SK-N-SH treated with all-trans-retinoic acid at 6 μM for 48 hours (cell line): ENCODE data around the gene CRHR2.

ENCODE experiments used
- ATAC-seq: fragments of 200-7000 bp; cut with Tn5 transposase; 3 replicates; pipeline ENCODE4 v1.9.1; 2020; ENCODE audit warnings: mild to moderate bottlenecking, moderate library complexity
- ARNTL ChIP-seq: fragments of 450-650 bp; formaldehyde crosslinking; IDR thresholded peaks from 2 replicates; pipeline ENCODE4 v1.5.0; 2020; ENCODE audit warnings: low read depth, mild to moderate bottlenecking, moderate library complexity, borderline replicate concordance
- CREB5 ChIP-seq: fragments of 250-450 bp; sonication (Bioruptor Pico); IDR thresholded peaks from 2 replicates; pipeline ENCODE4 v1.5.1; 2020; ENCODE audit warnings: low read depth, mild to moderate bottlenecking, moderate library complexity
- CSDC2 ChIP-seq: fragments of 250-450 bp; sonication (Bioruptor Pico); IDR thresholded peaks from 2 replicates; pipeline ENCODE4 v1.5.0; 2020; ENCODE audit warnings: mild to moderate bottlenecking, moderate library complexity
- ESRRG ChIP-seq: fragments of 250-450 bp; sonication (Bioruptor Pico); IDR thresholded peaks from 2 replicates; pipeline ENCODE4 v1.6.1; 2021; ENCODE audit warnings: mild to moderate bottlenecking
- OSR1 ChIP-seq: fragments of 250-450 bp; sonication (Bioruptor Pico); IDR thresholded peaks from 2 replicates; pipeline ENCODE4 v1.8.0; 2022; ENCODE audit warnings: moderate library complexity, mild to moderate bottlenecking, inconsistent platforms
- PATZ1 ChIP-seq: fragments of 250-450 bp; sonication (Bioruptor Pico); IDR thresholded peaks from 2 replicates; pipeline ENCODE4 v1.8.0; 2020; ENCODE audit warnings: mild to moderate bottlenecking, moderate library complexity, borderline replicate concordance
- TOX ChIP-seq: fragments of 250-450 bp; sonication (Bioruptor Pico); IDR thresholded peaks from 2 replicates; pipeline ENCODE4 v1.8.0; 2021; ENCODE audit warnings: mild to moderate bottlenecking, moderate library complexity, borderline replicate concordance
- TSHZ2 ChIP-seq: fragments of 250-450 bp; sonication (Bioruptor Pico); IDR thresholded peaks from 2 replicates; pipeline ENCODE4 v1.5.0; 2020; ENCODE audit warnings: mild to moderate bottlenecking, moderate library complexity
- ZFP3 ChIP-seq: fragments of 250-450 bp; sonication (Bioruptor Pico); IDR thresholded peaks from 2 replicates; pipeline ENCODE4 v1.5.0; 2020; ENCODE audit warnings: mild to moderate bottlenecking, moderate library complexity
- ZFP30 ChIP-seq: fragments of 450-650 bp; formaldehyde crosslinking; IDR thresholded peaks from 2 replicates; pipeline ENCODE4 v1.5.0; 2022; ENCODE audit warnings: mild to moderate bottlenecking, moderate library complexity
- ZNF565 ChIP-seq: fragments of 450-650 bp; formaldehyde crosslinking; conservative IDR thresholded peaks from 2 replicates; pipeline ENCODE4 v1.5.0; 2020; ENCODE audit warnings: low read depth, mild to moderate bottlenecking, moderate library complexity
- ZNF70 ChIP-seq: fragments of 450-650 bp; formaldehyde crosslinking; IDR thresholded peaks from 2 replicates; pipeline ENCODE4 v1.5.0; 2020; ENCODE audit warnings: mild to moderate bottlenecking, moderate library complexity
- ZNF8 ChIP-seq: fragments of 450-650 bp; formaldehyde crosslinking; IDR thresholded peaks from 2 replicates; pipeline ENCODE4 v1.5.0; 2020; ENCODE audit warnings: mild to moderate bottlenecking, moderate library complexity
- TF ChIP-seq, protein P1 (sequence below): fragments of 250-450 bp; sonication (Bioruptor Pico); IDR thresholded peaks from 2 replicates; pipeline ENCODE4 v1.5.1; 2021; ENCODE audit warnings: mild to moderate bottlenecking, moderate library complexity

Gene CRHR2

DNA sequence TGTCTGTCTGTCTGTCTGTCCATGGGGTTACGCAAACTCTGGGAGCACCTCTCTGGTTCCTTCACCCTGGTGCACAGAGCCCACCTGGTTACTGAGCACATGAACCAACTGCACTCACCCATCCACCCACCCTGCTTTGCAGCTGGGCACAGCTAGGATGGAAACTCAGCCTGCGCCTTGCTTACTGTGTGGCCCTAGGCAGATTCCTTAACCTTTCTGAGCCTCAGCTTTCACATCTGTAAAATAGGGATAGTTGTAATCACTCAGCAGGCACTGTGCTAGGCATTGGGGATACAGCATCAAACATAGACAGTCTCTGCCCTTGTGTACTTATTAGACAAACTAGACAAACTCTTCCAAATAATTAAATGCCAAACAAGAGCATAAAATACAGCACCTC, 47.8 kb upstream of the CRHR2 start:
- TF ChIP-seq ZNF8 (CRISPR knock-in tag): no peak
- no peak for TF ChIP-seq ZNF565
- TF ChIP-seq ESRRG (CRISPR knock-in tag): no peak
- no peak for TF ChIP-seq TSHZ2 (CRISPR knock-in tag)
- no peak for TF ChIP-seq CSDC2 (CRISPR knock-in tag)
- no peak for TF ChIP-seq CREB5 (CRISPR knock-in tag)
- TF ChIP-seq, protein P1, sequence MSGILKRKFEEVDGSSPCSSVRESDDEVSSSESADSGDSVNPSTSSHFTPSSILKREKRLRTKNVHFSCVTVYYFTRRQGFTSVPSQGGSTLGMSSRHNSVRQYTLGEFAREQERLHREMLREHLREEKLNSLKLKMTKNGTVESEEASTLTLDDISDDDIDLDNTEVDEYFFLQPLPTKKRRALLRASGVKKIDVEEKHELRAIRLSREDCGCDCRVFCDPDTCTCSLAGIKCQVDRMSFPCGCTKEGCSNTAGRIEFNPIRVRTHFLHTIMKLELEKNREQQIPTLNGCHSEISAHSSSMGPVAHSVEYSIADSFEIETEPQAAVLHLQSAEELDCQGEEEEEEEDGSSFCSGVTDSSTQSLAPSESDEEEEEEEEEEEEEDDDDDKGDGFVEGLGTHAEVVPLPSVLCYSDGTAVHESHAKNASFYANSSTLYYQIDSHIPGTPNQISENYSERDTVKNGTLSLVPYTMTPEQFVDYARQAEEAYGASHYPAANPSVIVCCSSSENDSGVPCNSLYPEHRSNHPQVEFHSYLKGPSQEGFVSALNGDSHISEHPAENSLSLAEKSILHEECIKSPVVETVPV: no peak
- no peak for TF ChIP-seq PATZ1
- no peak for TF ChIP-seq TOX (CRISPR knock-in tag)
- no peak for TF ChIP-seq ZFP30 (CRISPR knock-in tag)

GRCh38 chr7:30729642-30730041, 47.4 kb upstream of the CRHR2 start:
- TF ChIP-seq ESRRG (CRISPR knock-in tag): no peak
- no peak for TF ChIP-seq OSR1
- no peak for TF ChIP-seq ARNTL (CRISPR knock-in tag)
- TF ChIP-seq ZNF70: no peak
- ATAC-seq: no peak

More for the DNA sequence above, 47.8 kb upstream of the CRHR2 start:
- ATAC-seq: no peak

DNA sequence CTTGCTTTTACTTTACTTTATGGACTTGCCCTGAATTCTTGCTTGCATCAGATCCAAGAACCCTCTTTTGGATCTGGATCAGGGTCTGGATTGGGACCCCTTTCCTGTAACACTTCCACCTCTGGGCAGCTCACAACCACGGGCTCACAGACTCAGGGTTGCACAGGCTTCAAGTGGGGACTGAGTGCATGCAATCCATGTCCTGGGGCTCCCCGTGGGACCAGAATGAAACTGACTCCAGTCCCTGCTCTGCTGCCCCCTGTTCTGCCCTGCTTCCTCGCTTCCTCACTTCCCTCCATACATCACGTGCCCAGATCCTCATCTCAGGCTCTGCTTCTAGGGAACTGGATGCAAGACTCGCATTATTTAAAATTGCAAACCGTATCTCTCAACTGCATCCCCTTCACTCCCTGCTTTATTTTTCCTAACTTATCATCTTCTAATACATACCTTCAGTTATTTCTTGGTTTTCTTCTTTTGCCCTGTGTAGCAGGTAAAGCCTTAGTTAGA, 46.4 kb upstream of the CRHR2 start:
- no peak for TF ChIP-seq TSHZ2 (CRISPR knock-in tag)
- TF ChIP-seq PATZ1: no peak
- TF ChIP-seq ESRRG (CRISPR knock-in tag): no peak
- no peak for TF ChIP-seq OSR1
- no peak for TF ChIP-seq ZFP3 (CRISPR knock-in tag)
- TF ChIP-seq, protein P1: no peak
- TF ChIP-seq CSDC2 (CRISPR knock-in tag): no peak
- no peak for ATAC-seq
